Muscle layer of duodenum (tissue), 2 donors: ENCODE data around the gene CCDC112.

Experiments used
- H3K27ac ChIP-seq: one replicate; pipeline ENCODE4 v1.7.0; 2013; ENCODE audit warnings: mild to moderate bottlenecking, low read length
- H3K27me3 ChIP-seq: one replicate; pipeline ENCODE4 v1.7.0; 2013; ENCODE audit warnings: low read depth, mild to moderate bottlenecking, control low read depth, low read length
- H3K36me3 ChIP-seq, 2 donors: one replicate each; pipeline ENCODE4 v1.7.0; 2013; ENCODE audit warnings: low read length in 2 of 2, control low read depth in 1 of 2, mild to moderate bottlenecking in 1 of 2; ENCODE audit not compliant: insufficient read depth in 2 of 2, control insufficient read depth in 1 of 2
- H3K4me1 ChIP-seq, 2 donors: one replicate each; pipeline ENCODE4 v1.7.0; 2013; ENCODE audit warnings: low read length in 2 of 2, mild to moderate bottlenecking in 2 of 2, control low read depth in 1 of 2, moderate library complexity in 1 of 2; ENCODE audit not compliant: insufficient read depth in 2 of 2, control insufficient read depth in 1 of 2
- H3K4me3 ChIP-seq, 2 donors: one replicate each; pipeline ENCODE4 v1.7.0; 2013; ENCODE audit warnings: low read length in 2 of 2, low read depth in 1 of 2, mild to moderate bottlenecking in 1 of 2
- H3K9me3 ChIP-seq, 2 donors: one replicate each; pipeline ENCODE4 v1.7.0; 2013; ENCODE audit warnings: low read length in 2 of 2, control low read depth in 1 of 2, mild to moderate bottlenecking in 1 of 2; ENCODE audit not compliant: control insufficient read depth in 1 of 2
- donor health status: healthy.

Gene CCDC112, protein sequence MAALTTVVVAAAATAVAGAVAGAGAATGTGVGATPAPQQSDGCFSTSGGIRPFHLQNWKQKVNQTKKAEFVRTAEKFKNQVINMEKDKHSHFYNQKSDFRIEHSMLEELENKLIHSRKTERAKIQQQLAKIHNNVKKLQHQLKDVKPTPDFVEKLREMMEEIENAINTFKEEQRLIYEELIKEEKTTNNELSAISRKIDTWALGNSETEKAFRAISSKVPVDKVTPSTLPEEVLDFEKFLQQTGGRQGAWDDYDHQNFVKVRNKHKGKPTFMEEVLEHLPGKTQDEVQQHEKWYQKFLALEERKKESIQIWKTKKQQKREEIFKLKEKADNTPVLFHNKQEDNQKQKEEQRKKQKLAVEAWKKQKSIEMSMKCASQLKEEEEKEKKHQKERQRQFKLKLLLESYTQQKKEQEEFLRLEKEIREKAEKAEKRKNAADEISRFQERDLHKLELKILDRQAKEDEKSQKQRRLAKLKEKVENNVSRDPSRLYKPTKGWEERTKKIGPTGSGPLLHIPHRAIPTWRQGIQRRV

DNA sequence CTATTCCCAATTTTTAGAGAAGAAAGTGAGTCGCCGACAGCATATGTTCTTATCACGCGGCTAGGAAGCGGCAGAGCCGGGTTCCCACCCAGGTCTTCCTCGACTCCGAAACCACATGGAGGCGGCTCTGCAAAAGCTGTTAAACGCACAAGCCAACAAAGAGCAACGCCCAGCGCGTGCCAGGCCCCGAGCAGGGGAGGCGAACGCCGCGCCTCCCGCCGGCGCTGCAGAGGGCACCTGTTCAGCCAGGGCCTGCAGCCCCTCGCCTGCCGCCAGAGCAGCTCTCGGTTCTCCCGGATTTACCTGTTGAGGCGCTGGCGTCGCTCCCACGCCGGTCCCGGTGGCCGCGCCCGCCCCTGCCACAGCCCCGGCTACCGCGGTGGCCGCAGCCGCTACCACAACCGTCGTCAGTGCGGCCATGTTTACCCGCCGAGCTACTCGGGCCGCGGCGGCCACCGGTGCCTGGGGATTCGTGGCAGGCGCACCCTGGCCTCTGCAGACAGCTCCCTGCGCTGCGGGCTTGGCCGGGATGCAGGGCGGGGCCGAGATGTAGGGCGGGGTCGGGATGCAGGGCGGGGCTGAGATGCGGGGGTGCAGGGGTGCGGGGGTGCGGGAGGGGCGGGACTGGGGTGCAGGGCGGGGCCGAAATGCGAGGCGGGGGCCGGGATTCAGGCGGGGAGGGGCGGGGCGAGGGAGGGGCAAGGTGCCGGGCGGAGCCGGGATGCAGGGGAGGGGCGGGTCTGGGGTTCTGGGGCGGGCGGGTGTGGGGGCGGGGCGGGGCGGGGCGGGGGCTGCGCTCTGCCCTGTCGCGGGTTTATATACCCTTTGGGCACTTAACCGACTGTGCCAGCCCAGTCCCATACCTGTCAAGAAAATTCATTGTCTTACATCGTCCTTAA lies at the start of gene CCDC112:
Gene CCDC112 (minus strand): TSS at position 531 of the 899 bp plus-strand sequence. CDS start 111 bp downstream, at position 420.
- peak within 1 kb of the TSS; percentile 89 to 91 for H3K4me3 ChIP-seq
- no peaks in the 10 kb centered on the region for H3K36me3 ChIP-seq
- no peak within 1 kb of the TSS for H3K27ac ChIP-seq
- no peaks in the 10 kb centered on the region for H3K27me3 ChIP-seq
- no peaks in the 10 kb centered on the region for H3K4me1 ChIP-seq
- H3K9me3 ChIP-seq, result peaks cover 0 to 6% of the 10 kb centered on the region in 2 donors

GRCh38 chr5:115345344-115345743 lies 48.9 kb upstream of the CCDC112 start:
- Histone ChIP-seq H3K4me1 (peaks cover 4 to 10% of the 10 kb centered on the region in 2 donors), H3K27me3 (no peaks in the 10 kb centered on the region), H3K36me3 (no peaks in the 10 kb centered on the region), H3K27ac (no peak overlapping the region), H3K4me3 (no peak overlapping the region), H3K9me3 (no peaks in the 10 kb centered on the region)

DNA sequence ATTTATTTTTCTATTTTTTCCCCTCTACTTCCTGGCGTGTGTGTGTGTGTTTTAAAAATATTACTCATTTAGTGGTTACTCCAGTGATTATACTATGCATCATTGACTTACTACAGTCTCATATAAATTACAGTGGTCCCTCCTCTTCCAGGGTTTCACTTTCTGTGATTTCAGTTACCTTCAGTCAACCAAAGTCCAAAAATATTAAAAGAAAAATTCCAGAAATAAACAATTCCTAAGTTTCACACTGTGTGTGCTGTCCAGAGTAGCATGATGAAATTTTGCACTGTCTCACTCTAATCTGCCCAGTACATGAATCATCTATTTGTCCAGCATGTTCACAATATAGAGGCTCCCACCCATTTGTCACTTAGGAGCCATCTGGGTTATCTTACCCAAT lies 47.4 kb upstream of the CCDC112 start:
- H3K4me3 ChIP-seq, result no peak overlapping the region
- no peaks in the 10 kb centered on the region for H3K9me3 ChIP-seq
- H3K4me1 ChIP-seq, result no peaks in the 10 kb centered on the region
- no peak overlapping the region for H3K27ac ChIP-seq
- H3K27me3 ChIP-seq, result no peaks in the 10 kb centered on the region
- H3K36me3 ChIP-seq, result no peaks in the 10 kb centered on the region

DNA sequence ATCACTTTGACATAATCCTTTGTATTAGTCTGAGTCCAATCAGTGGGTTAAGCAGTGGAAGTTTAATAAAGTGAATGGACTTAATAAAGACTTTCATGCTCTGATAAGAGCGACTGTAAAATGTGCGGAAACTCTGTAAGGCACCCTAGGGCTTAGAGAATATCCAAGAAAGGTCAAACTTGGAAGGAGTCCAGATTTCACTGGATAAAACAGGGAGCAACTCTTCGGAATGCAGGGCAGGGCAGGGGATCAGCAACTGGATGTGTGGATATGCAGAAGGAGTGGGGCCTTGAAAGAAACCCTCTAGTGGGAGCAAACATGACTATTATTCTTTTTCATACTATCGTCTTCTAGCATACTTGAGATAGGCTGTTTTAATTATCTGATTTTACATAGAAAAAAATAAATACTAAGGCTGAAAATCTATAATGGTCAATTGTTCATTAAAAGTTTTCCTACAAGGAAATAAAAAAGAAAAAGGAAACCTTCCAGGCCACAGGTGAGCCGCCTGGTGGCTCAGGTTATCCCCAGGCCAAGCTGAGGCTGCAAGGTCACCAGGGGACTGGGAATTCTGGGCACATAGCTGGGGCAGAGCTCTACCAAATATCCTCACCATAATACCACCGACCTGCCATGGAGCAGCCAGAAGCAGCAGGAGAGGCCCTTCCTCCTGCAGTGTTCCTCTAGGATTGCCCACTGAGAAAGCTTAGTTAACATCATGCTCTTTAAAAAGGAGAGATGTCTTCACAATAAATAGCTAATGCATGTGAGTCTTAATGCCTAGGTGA lies 46.3 kb upstream of the CCDC112 start:
- Histone ChIP-seq H3K4me1 (no peaks in the 10 kb centered on the region), H3K27ac (no peak overlapping the region), H3K4me3 (no peak overlapping the region), H3K9me3 (no peaks in the 10 kb centered on the region), H3K36me3 (no peaks in the 10 kb centered on the region), H3K27me3 (no peaks in the 10 kb centered on the region)

DNA sequence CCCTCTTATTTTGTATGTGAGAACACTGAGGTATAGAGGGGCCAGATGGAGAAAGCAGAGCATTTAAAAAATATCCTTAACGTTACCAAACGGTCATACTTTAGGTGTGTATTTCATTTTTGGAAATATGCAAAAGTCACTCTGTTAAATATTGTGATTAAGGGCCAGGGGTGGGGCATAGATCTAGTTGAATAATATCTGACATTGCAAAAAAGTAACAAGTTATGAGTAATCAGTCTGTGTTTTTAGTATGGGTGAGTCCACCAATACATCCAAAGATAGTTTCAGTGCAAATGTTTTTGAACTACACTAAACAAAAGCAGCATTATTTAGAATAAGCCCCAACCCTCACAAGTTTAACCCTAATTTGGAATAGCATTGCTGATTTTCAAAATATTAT lies 45.3 kb upstream of the CCDC112 start:
- Histone ChIP-seq H3K27me3 (no peaks in the 10 kb centered on the region), H3K27ac (no peak overlapping the region), H3K9me3 (no peaks in the 10 kb centered on the region), H3K36me3 (no peaks in the 10 kb centered on the region), H3K4me3 (no peak overlapping the region), H3K4me1 (no peaks in the 10 kb centered on the region)

GRCh38 chr5:115338851-115339250 lies 42.4 kb upstream of the CCDC112 start:
- Histone ChIP-seq H3K36me3 (no peaks in the 10 kb centered on the region), H3K9me3 (no peaks in the 10 kb centered on the region), H3K4me1 (no peaks in the 10 kb centered on the region), H3K27ac (no peak overlapping the region), H3K4me3 (no peak overlapping the region), H3K27me3 (no peaks in the 10 kb centered on the region)

DNA sequence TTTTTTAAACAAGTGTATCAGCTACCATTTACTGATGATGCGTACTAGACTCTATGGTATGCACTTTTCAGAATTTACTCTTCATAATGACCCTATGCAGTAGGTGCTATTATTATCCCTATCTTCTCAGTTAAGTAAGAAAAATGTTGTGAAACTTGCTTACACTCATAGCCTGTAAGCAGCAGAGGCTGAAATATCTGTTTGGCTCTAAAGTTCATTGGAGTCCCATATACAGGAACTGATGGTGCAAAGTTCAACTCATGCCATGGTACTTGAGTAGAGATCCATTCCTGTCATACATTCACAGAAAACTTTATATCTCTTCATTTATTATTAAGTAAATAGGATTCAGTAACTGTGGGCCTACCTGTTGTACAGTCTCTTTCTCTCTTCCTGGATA lies 41.4 kb upstream of the CCDC112 start:
- Histone ChIP-seq H3K36me3 (no peaks in the 10 kb centered on the region), H3K9me3 (no peaks in the 10 kb centered on the region), H3K4me1 (no peaks in the 10 kb centered on the region), H3K27me3 (no peaks in the 10 kb centered on the region), H3K27ac (no peak overlapping the region), H3K4me3 (no peak overlapping the region)

DNA sequence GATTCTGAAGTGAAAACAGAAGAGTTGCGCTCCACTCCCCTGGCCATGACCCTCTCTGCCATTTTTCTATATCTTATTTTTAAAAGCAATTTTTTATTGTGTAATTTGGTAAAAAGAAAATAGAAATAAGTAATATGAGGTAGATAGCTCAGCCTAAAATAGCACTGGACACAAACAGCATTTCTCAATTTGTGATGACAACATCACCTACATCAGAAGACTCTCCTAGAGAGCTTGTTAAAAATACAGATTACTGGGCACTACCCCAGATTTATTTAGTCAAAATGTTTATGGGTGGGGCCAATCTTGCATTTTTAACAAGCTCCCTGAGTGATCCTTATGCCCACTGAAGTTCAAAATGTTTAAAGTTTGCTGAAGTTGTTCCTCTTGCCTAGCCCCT lies 40.5 kb upstream of the CCDC112 start:
- no peaks in the 10 kb centered on the region for H3K36me3 ChIP-seq
- no peaks in the 10 kb centered on the region for H3K9me3 ChIP-seq
- H3K27me3 ChIP-seq, result no peaks in the 10 kb centered on the region
- no peaks in the 10 kb centered on the region for H3K4me1 ChIP-seq
- no peak overlapping the region for H3K4me3 ChIP-seq
- no peak overlapping the region for H3K27ac ChIP-seq

- Histone ChIP-seq H3K27ac (no peak overlapping the region), H3K4me3 (no peak overlapping the region), H3K4me1 (no peaks in the 10 kb centered on the region), H3K27me3 (no peaks in the 10 kb centered on the region), H3K36me3 (no peaks in the 10 kb centered on the region), H3K9me3 (no peaks in the 10 kb centered on the region)
Observed at GRCh38 chr5:115336201-115336720, 39.8 kb upstream of the CCDC112 start.

- H3K36me3 ChIP-seq, result no peaks in the 10 kb centered on the region
- no peaks in the 10 kb centered on the region for H3K4me1 ChIP-seq
- H3K9me3 ChIP-seq, result no peaks in the 10 kb centered on the region
- H3K27me3 ChIP-seq, result no peaks in the 10 kb centered on the region
- H3K27ac ChIP-seq, result no peak overlapping the region
- no peak overlapping the region for H3K4me3 ChIP-seq
Observed at GRCh38 chr5:115335301-115335700, 38.8 kb upstream of the CCDC112 start.
